ENCODE data around the gene MARCHF10.
A peak's percentile ranks its signal among the peaks of the same experiment; 100 is the strongest.

Gene MARCHF10

GRCh38 chr17:62661337-62661736, 146.8 kb downstream of the MARCHF10 start:
- peaks cover 18% of the 10 kb centered on the region for H3K9me3 Mint-ChIP-seq
- no peak overlapping the region for H3K27ac Mint-ChIP-seq
- no peaks in the 10 kb centered on the region for H3K4me1 Mint-ChIP-seq (ENCODE audit: low read depth)
- no peak overlapping the region for H3K4me3 Mint-ChIP-seq
- peaks cover 4% of the 10 kb centered on the region for H3K36me3 Mint-ChIP-seq (ENCODE audit: low read depth)
- H3K27me3 Mint-ChIP-seq (ENCODE audit: low read depth) = peaks cover 58% of the 10 kb centered on the region

- Mint-ChIP-seq H3K36me3 (ENCODE audit: low read depth) (peaks cover 4% of the 10 kb centered on the region), H3K9me3 (peaks cover 18% of the 10 kb centered on the region), H3K27me3 (ENCODE audit: low read depth) (peaks cover 65% of the 10 kb centered on the region), H3K4me1 (ENCODE audit: low read depth) (no peaks in the 10 kb centered on the region), H3K27ac (no peak overlapping the region), H3K4me3 (no peak overlapping the region)
Observed at GRCh38 chr17:62660629-62661118, 147.4 kb downstream of the MARCHF10 start.

- Mint-ChIP-seq H3K36me3 (ENCODE audit: low read depth) (peaks cover 4% of the 10 kb centered on the region), H3K27ac (no peak overlapping the region), H3K4me1 (ENCODE audit: low read depth) (peaks cover 9% of the 10 kb centered on the region), H3K4me3 (no peak overlapping the region), H3K9me3 (peaks cover 18% of the 10 kb centered on the region), H3K27me3 (ENCODE audit: low read depth) (peaks cover 80% of the 10 kb centered on the region)
Observed at GRCh38 chr17:62658136-62658920, 149.8 kb downstream of the MARCHF10 start.

GRCh38 chr17:62657690-62658089, 150.4 kb downstream of the MARCHF10 start:
- H3K36me3 Mint-ChIP-seq (ENCODE audit: low read depth) = peaks cover 4% of the 10 kb centered on the region
- peaks cover 18% of the 10 kb centered on the region for H3K9me3 Mint-ChIP-seq
- H3K27me3 Mint-ChIP-seq (ENCODE audit: low read depth) = peaks cover 79% of the 10 kb centered on the region
- H3K4me3 Mint-ChIP-seq = no peak overlapping the region
- no peak overlapping the region for H3K27ac Mint-ChIP-seq
- peaks cover 13% of the 10 kb centered on the region for H3K4me1 Mint-ChIP-seq (ENCODE audit: low read depth)

GRCh38 chr17:62657145-62657665, 150.9 kb downstream of the MARCHF10 start:
- peaks cover 17% of the 10 kb centered on the region for H3K4me1 Mint-ChIP-seq (ENCODE audit: low read depth)
- no peak overlapping the region for H3K27ac Mint-ChIP-seq
- no peak overlapping the region for H3K4me3 Mint-ChIP-seq
- peaks cover 79% of the 10 kb centered on the region for H3K27me3 Mint-ChIP-seq (ENCODE audit: low read depth)
- peaks cover 18% of the 10 kb centered on the region for H3K9me3 Mint-ChIP-seq
- peaks cover 4% of the 10 kb centered on the region for H3K36me3 Mint-ChIP-seq (ENCODE audit: low read depth)

- peaks cover 21% of the 10 kb centered on the region for H3K4me1 Mint-ChIP-seq (ENCODE audit: low read depth)
- H3K27ac Mint-ChIP-seq = no peak overlapping the region
- H3K27me3 Mint-ChIP-seq (ENCODE audit: low read depth) = peaks cover 81% of the 10 kb centered on the region
- H3K36me3 Mint-ChIP-seq (ENCODE audit: low read depth) = peaks cover 3% of the 10 kb centered on the region
- H3K4me3 Mint-ChIP-seq = no peak overlapping the region
- H3K9me3 Mint-ChIP-seq = peaks cover 17% of the 10 kb centered on the region
Observed at GRCh38 chr17:62656446-62656845, 151.7 kb downstream of the MARCHF10 start.

- no peaks in the 10 kb centered on the region for H3K36me3 Mint-ChIP-seq (ENCODE audit: low read depth)
- H3K27me3 Mint-ChIP-seq (ENCODE audit: low read depth) = peaks cover 81% of the 10 kb centered on the region
- no peak overlapping the region for H3K4me3 Mint-ChIP-seq
- peaks cover 9% of the 10 kb centered on the region for H3K9me3 Mint-ChIP-seq
- no peak overlapping the region for H3K27ac Mint-ChIP-seq
- peaks cover 21% of the 10 kb centered on the region for H3K4me1 Mint-ChIP-seq (ENCODE audit: low read depth)
Observed at GRCh38 chr17:62655656-62656055, 152.5 kb downstream of the MARCHF10 start.

- Mint-ChIP-seq H3K4me1 (ENCODE audit: low read depth) (peaks cover 21% of the 10 kb centered on the region), H3K9me3 (no peaks in the 10 kb centered on the region), H3K27me3 (ENCODE audit: low read depth) (peaks cover 80% of the 10 kb centered on the region), H3K4me3 (peak overlapping the region; percentile 8), H3K36me3 (ENCODE audit: low read depth) (no peaks in the 10 kb centered on the region), H3K27ac (peak overlapping the region; percentile 21)
Observed at GRCh38 chr17:62653826-62654761, 154.0 kb downstream of the MARCHF10 start.

GRCh38 chr17:62653002-62653825, 154.9 kb downstream of the MARCHF10 start:
- Mint-ChIP-seq H3K9me3 (no peaks in the 10 kb centered on the region), H3K27ac (peak overlapping the region; percentile 19), H3K27me3 (ENCODE audit: low read depth) (peaks cover 82% of the 10 kb centered on the region), H3K4me3 (peak overlapping the region; percentile 66), H3K4me1 (ENCODE audit: low read depth) (peaks cover 21% of the 10 kb centered on the region), H3K36me3 (ENCODE audit: low read depth) (no peaks in the 10 kb centered on the region)

- Mint-ChIP-seq H3K27ac (no peak overlapping the region), H3K9me3 (no peaks in the 10 kb centered on the region), H3K36me3 (ENCODE audit: low read depth) (no peaks in the 10 kb centered on the region), H3K27me3 (ENCODE audit: low read depth) (peaks cover 81% of the 10 kb centered on the region), H3K4me1 (ENCODE audit: low read depth) (peaks cover 21% of the 10 kb centered on the region), H3K4me3 (peak overlapping the region; percentile 66)
Observed at GRCh38 chr17:62652251-62653001, 155.7 kb downstream of the MARCHF10 start.

Measured in T-helper 1 cell treated with Interleukin-12 subunit alpha and Interleukin-12 subunit beta and Interleukin-4 antibody, amounts not matched to agents 30 μg/mL and 1 μg/mL, for 36 hours (primary cell).